ENCODE results near the gene GNAL. TPM values are rescaled to one million over a fixed set of nuclear protein-coding genes. Genes with fewer than 3 reads are reported as not detected.

The GNAL gene
- total and polyA plus RNA-seq, 2 experiments from 2014 or later = 7.5 to 21.6 TPM

- Histone ChIP-seq H2AFZ (no peak overlapping the region), H3K27me3 (ENCODE audit: insufficient read depth) (no peaks in the 10 kb centered on the region), H3K79me2 (replicated peaks; ENCODE audit: insufficient read depth) (no peaks in the 10 kb centered on the region), H3K4me2 (no peak overlapping the region), H3K4me3 (no peak overlapping the region), H4K20me1 (replicated peaks; ENCODE audit: insufficient read depth) (no peaks in the 10 kb centered on the region), H3F3A (replicated peaks; ENCODE audit: low read depth) (no peaks in the 10 kb centered on the region), H3K4me1 (ENCODE audit: insufficient read depth) (no peaks in the 10 kb centered on the region), H3K36me3 (ENCODE audit: insufficient read depth) (no peaks in the 10 kb centered on the region), H3K9me2 (ENCODE audit: insufficient read depth) (peaks cover 3% of the 10 kb centered on the region; the same call in 1 of the 2 replicates), H3K27ac (ENCODE audit: low read depth) (no peak overlapping the region)
- no peaks in the 10 kb centered on the region for H3K9me3 Mint-ChIP-seq
- H3K4me1 Mint-ChIP-seq = no peaks in the 10 kb centered on the region
- no peak overlapping the region for H3K4me3 Mint-ChIP-seq
- H3K36me3 Mint-ChIP-seq (ENCODE audit: low read depth) = no peaks in the 10 kb centered on the region; the same call in 2 of the 3 replicates
- DNase-seq (ENCODE audit: low spot score) (no peak), ATAC-seq (no peak)
- no peak for TF ChIP-seq REST (IDR thresholded peaks at IDR 0.05; ENCODE audit: unreplicated experiment)
- TF ChIP-seq ZNF331 (CRISPR knock-in tag; IDR thresholded peaks at IDR 0.05; ENCODE audit: low read depth) = no peak
- no peak for TF ChIP-seq STAT1 (IDR thresholded peaks at IDR 0.05; ENCODE audit: unreplicated experiment)
- no peak for TF ChIP-seq NANOG (IDR thresholded peaks at IDR 0.05; ENCODE audit: borderline replicate concordance)
- TF ChIP-seq, protein P1, sequence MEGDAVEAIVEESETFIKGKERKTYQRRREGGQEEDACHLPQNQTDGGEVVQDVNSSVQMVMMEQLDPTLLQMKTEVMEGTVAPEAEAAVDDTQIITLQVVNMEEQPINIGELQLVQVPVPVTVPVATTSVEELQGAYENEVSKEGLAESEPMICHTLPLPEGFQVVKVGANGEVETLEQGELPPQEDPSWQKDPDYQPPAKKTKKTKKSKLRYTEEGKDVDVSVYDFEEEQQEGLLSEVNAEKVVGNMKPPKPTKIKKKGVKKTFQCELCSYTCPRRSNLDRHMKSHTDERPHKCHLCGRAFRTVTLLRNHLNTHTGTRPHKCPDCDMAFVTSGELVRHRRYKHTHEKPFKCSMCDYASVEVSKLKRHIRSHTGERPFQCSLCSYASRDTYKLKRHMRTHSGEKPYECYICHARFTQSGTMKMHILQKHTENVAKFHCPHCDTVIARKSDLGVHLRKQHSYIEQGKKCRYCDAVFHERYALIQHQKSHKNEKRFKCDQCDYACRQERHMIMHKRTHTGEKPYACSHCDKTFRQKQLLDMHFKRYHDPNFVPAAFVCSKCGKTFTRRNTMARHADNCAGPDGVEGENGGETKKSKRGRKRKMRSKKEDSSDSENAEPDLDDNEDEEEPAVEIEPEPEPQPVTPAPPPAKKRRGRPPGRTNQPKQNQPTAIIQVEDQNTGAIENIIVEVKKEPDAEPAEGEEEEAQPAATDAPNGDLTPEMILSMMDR (conservative IDR thresholded peaks at IDR 0.05; ENCODE audit: low read depth in 2 of 2) = no peak
- TF ChIP-seq EZH2 (IDR thresholded peaks at IDR 0.05; ENCODE audit: low read depth, unreplicated experiment) = no peak
- no peak for TF ChIP-seq EZH2phosphoT487 (IDR thresholded peaks at IDR 0.05; ENCODE audit: unreplicated experiment)
- no peak for TF ChIP-seq CREB1 (CRISPR knock-in tag; IDR thresholded peaks at IDR 0.05; ENCODE audit: low read depth)
- TF ChIP-seq, protein P2, sequence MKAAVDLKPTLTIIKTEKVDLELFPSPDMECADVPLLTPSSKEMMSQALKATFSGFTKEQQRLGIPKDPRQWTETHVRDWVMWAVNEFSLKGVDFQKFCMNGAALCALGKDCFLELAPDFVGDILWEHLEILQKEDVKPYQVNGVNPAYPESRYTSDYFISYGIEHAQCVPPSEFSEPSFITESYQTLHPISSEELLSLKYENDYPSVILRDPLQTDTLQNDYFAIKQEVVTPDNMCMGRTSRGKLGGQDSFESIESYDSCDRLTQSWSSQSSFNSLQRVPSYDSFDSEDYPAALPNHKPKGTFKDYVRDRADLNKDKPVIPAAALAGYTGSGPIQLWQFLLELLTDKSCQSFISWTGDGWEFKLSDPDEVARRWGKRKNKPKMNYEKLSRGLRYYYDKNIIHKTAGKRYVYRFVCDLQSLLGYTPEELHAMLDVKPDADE (IDR thresholded peaks at IDR 0.05) = no peak
- no peak for TF ChIP-seq ZNF462 (CRISPR knock-in tag; IDR thresholded peaks at IDR 0.05)
- no peak for TF ChIP-seq POLR2AphosphoS5 (IDR thresholded peaks at IDR 0.05; ENCODE audit: low read depth)
- no peak overlapping the region for H3K27ac Mint-ChIP-seq
- peaks cover 10% of the 10 kb centered on the region for H3K27me3 Mint-ChIP-seq (ENCODE audit: insufficient read depth, low read depth, poor library complexity)
Observed at GRCh38 chr18:11657554-11657953, 31.5 kb upstream of the GNAL start.

Measured in GM23338 (cell line).